ENCODE results near the gene FBXO38.

GRCh38 chr5:148381906-148382305 lies 1.9 kb upstream of the FBXO38 start:
- TF ChIP-seq CTCF (IDR thresholded peaks at IDR 0.05) (no peak), POLR2A (IDR thresholded peaks at IDR 0.05) (no peak)

All from adrenal gland (tissue), 5 donors.